Nephron (organoid): Measurements from ENCODE around the gene ASTL.
A peak's percentile ranks its signal among the peaks of the same experiment; 100 is the strongest.

Experiments used
- H3K27ac Mint-ChIP-seq, 3 experiments: 2 replicates each; pipeline ENCODE4 v1.8.0; 2020; ENCODE audit warnings: mixed read lengths in 3 of 3, mild to moderate bottlenecking in 2 of 3, moderate library complexity in 1 of 3
- H3K27me3 Mint-ChIP-seq: 2 replicates; pipeline ENCODE4 v1.8.0; 2021; ENCODE audit warnings: low read depth, mild to moderate bottlenecking, moderate library complexity, mixed read lengths
- H3K36me3 Mint-ChIP-seq: 2 replicates; pipeline ENCODE4 v1.8.0; 2020; ENCODE audit warnings: low read depth, mixed read lengths
- H3K4me1 Mint-ChIP-seq: 2 replicates; pipeline ENCODE4 v1.8.0; 2020; ENCODE audit warnings: mixed read lengths
- H3K4me3 Mint-ChIP-seq, 3 experiments: 2 replicates each; pipeline ENCODE4 v1.8.0; 2020; ENCODE audit warnings: mild to moderate bottlenecking in 3 of 3, mixed read lengths in 3 of 3, moderate library complexity in 2 of 3
- H3K9me3 Mint-ChIP-seq: 2 replicates; pipeline ENCODE4 v1.8.0; 2020; ENCODE audit warnings: mixed read lengths
- CTCF ChIP-seq, 3 experiments: fragments of 200-600 bp; sonication (generic); IDR thresholded peaks; one replicate each; pipeline ENCODE4 v1.5.0; 2021; ENCODE audit warnings: antibody characterized with exemption in 3 of 3; ENCODE audit not compliant: unreplicated experiment in 3 of 3

The ASTL gene

GRCh38 chr2:96157649-96158553, 19.6 kb upstream of the ASTL start:
- Mint-ChIP-seq H3K27ac (peak overlapping the region in 1 of 3 experiments; percentile 43), H3K9me3 (peaks cover 5% of the 10 kb centered on the region), H3K36me3 (no peaks in the 10 kb centered on the region), H3K4me3 (no peak overlapping the region), H3K4me1 (peaks cover 37% of the 10 kb centered on the region), H3K27me3 (peaks cover 18% of the 10 kb centered on the region)
- TF ChIP-seq CTCF (IDR thresholded peaks at IDR 0.05; ENCODE audit: unreplicated experiment in 3 of 3) = no peak

GRCh38 chr2:96156926-96157648, 18.8 kb upstream of the ASTL start:
- Mint-ChIP-seq H3K27ac (no peak overlapping the region), H3K4me3 (no peak overlapping the region), H3K4me1 (peaks cover 34% of the 10 kb centered on the region), H3K36me3 (no peaks in the 10 kb centered on the region), H3K27me3 (peaks cover 14% of the 10 kb centered on the region), H3K9me3 (peaks cover 5% of the 10 kb centered on the region)
- TF ChIP-seq CTCF (IDR thresholded peaks at IDR 0.05; ENCODE audit: unreplicated experiment in 3 of 3) = no peak

- Mint-ChIP-seq H3K36me3 (no peaks in the 10 kb centered on the region), H3K27me3 (peaks cover 14% of the 10 kb centered on the region), H3K4me3 (no peak overlapping the region), H3K9me3 (peaks cover 5% of the 10 kb centered on the region), H3K4me1 (peaks cover 31% of the 10 kb centered on the region), H3K27ac (peak overlapping the region in 1 of 3 experiments; percentile 29)
- TF ChIP-seq CTCF (IDR thresholded peaks at IDR 0.05; ENCODE audit: unreplicated experiment in 3 of 3) = no peak
Measured at GRCh38 chr2:96156011-96156820, 17.9 kb upstream of the ASTL start.

GRCh38 chr2:96154506-96155380, 16.4 kb upstream of the ASTL start:
- H3K27ac Mint-ChIP-seq = peak overlapping the region in 1 of 3 experiments; percentile 18
- peaks cover 31% of the 10 kb centered on the region for H3K4me1 Mint-ChIP-seq
- no peak overlapping the region for H3K4me3 Mint-ChIP-seq
- H3K36me3 Mint-ChIP-seq = no peaks in the 10 kb centered on the region
- H3K27me3 Mint-ChIP-seq = peaks cover 14% of the 10 kb centered on the region
- H3K9me3 Mint-ChIP-seq = no peaks in the 10 kb centered on the region
- TF ChIP-seq CTCF (IDR thresholded peaks at IDR 0.05; ENCODE audit: unreplicated experiment in 3 of 3) = no peak

GRCh38 chr2:96153991-96154431, 15.7 kb upstream of the ASTL start:
- H3K27ac Mint-ChIP-seq = peak overlapping the region in 2 of 3 experiments; percentile 41 to 43
- peaks cover 10% of the 10 kb centered on the region for H3K27me3 Mint-ChIP-seq
- no peak overlapping the region for H3K4me3 Mint-ChIP-seq
- TF ChIP-seq CTCF (IDR thresholded peaks at IDR 0.05; ENCODE audit: unreplicated experiment in 3 of 3) = no peak
- no peaks in the 10 kb centered on the region for H3K9me3 Mint-ChIP-seq
- H3K36me3 Mint-ChIP-seq = no peaks in the 10 kb centered on the region
- peaks cover 30% of the 10 kb centered on the region for H3K4me1 Mint-ChIP-seq
